Duodenal mucosa (tissue), 2 donors: ENCODE data around the gene CERS1.
"Not testable (repeated sequence)": the region's sequence is repeated elsewhere in the genome, so short reads cannot be mapped to it uniquely, and the experiment has no call there.

ENCODE experiments used
- H3K27ac ChIP-seq: one replicate; pipeline ENCODE4 v1.7.0; 2013; ENCODE audit warnings: low read depth, low read length
- H3K27me3 ChIP-seq, 2 donors: one replicate each; pipeline ENCODE4 v1.7.0; 2013; ENCODE audit warnings: low read length in 2 of 2, control low read depth in 1 of 2; ENCODE audit not compliant: insufficient read depth in 2 of 2, control insufficient read depth in 1 of 2
- H3K36me3 ChIP-seq, 2 donors: one replicate each; pipeline ENCODE4 v1.7.0; 2013; ENCODE audit warnings: low read length in 2 of 2, control low read depth in 1 of 2; ENCODE audit not compliant: insufficient read depth in 2 of 2, control insufficient read depth in 1 of 2
- H3K4me1 ChIP-seq, 2 donors: one replicate each; pipeline ENCODE4 v1.7.0; 2013; ENCODE audit warnings: low read length in 2 of 2, control low read depth in 1 of 2; ENCODE audit not compliant: insufficient read depth in 2 of 2, control insufficient read depth in 1 of 2
- H3K4me3 ChIP-seq, 2 donors: one replicate each; pipeline ENCODE4 v1.7.0; 2013; ENCODE audit warnings: low read length in 2 of 2, low read depth in 1 of 2
- H3K9ac ChIP-seq, 2 donors: one replicate each; pipeline ENCODE4 v1.7.0; 2013; ENCODE audit warnings: low read length in 2 of 2, low read depth in 1 of 2
- H3K9me3 ChIP-seq, 2 donors: one replicate each; pipeline ENCODE4 v1.7.0; 2013; ENCODE audit warnings: low read length in 2 of 2, control low read depth in 1 of 2; ENCODE audit not compliant: control insufficient read depth in 1 of 2

CERS1 gene

DNA sequence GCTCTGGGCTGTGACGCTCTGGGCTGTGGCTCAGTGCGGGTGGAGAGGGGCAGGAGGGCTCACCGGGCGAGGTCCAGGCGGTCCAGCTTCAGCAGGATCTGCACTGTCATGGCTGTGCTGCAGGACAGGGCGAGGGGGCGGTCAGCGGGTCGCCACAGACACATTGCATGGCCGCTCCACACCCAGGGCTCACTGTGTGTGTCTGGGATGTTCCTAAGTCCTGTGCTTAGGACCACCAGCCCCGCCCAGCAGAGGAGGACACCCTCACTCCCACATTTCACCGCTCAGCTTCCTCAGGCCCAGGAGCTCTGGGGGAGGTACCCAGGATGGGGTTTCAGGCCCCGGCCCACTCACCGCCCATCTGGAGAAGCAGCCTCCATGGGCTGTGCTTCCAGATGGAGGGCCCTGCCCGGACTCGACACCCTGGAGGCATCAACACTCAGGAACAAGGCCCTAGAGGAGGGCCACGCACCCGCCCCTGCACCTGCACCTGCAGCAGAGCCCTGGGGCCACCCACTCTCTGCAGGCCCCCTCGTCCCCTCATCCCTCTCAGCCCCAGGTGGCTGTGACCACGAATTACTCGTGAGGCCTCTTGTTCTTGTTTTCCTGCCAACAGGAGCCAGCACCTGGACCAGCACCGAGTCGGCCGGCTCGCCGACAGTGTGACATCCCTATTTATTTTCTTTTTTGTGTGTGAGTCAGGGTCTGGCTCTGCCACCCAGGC lies 9.7 kb upstream of the CERS1 start:
- Histone ChIP-seq H3K36me3 (peaks cover 27 to 75% of the 10 kb centered on the region in 2 donors), H3K9ac (no peak overlapping the region), H3K27ac (no peak overlapping the region), H3K4me1 (no peaks in the 10 kb centered on the region), H3K9me3 (no peaks in the 10 kb centered on the region), H3K27me3 (no peaks in the 10 kb centered on the region), H3K4me3 (no peak overlapping the region)

DNA sequence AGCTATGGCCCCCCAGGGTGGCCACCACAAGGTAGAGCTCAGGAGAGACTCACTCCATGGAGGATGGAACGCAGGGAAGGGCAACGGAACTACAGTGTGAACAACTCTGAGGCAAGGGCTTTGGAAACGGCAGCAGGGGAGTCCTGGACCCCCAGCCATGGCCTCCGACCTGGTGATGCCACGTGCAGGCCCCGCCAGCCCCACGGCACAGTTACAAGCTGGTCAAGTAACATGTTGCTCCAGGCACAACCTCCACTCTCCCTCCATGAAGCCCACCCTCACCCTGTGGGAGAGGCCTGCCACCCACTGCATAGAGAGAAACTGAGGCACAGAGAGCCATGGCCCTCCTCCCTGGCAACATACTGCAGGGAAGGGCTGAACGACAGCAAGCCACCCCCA lies 9.1 kb upstream of the CERS1 start:
- no peaks in the 10 kb centered on the region for H3K4me1 ChIP-seq
- H3K9me3 ChIP-seq, result no peaks in the 10 kb centered on the region
- H3K27me3 ChIP-seq, result no peaks in the 10 kb centered on the region
- H3K9ac ChIP-seq, result no peak overlapping the region
- peaks cover 30 to 77% of the 10 kb centered on the region in 2 donors for H3K36me3 ChIP-seq
- no peak overlapping the region for H3K27ac ChIP-seq
- no peak overlapping the region for H3K4me3 ChIP-seq

DNA sequence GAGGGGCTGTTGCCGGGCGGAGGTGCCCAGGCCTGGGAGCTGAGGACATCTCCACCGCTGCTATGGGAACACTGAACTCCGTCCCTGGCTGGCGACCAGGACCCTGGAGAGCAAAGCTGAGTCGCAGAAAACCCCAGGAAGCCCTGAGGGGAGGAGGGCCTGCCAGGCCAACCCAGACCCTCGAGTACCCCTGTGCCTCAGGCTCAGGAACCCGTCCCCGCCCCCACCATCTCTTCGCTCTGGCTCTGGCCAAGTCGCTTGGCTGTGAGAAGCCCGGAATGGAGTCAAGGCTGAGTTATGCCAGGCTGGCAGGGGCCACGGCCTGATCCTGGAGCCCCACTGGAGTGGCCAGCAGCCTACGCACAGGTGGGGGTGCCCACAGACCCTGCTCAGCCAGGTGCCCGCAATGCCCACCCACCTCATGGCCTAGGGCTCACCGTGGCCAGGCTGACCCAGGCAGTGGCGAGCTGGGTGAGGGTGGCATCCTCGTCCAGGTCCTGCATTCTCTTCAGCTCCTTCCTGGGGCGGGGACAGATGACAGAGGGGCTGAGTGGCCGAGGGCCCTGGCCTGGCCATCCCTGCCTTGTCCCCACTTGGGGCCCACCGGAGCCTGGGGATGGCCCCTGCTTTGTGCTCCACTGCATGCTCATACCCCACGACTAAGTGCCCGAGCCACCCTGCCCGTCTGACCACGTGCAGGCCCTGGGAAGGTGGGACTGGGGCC lies 8.5 kb upstream of the CERS1 start:
- Histone ChIP-seq H3K4me1 (no peaks in the 10 kb centered on the region), H3K36me3 (peaks cover 30 to 79% of the 10 kb centered on the region in 2 donors), H3K4me3 (no peak overlapping the region), H3K9me3 (no peaks in the 10 kb centered on the region), H3K27ac (no peak overlapping the region), H3K9ac (no peak overlapping the region), H3K27me3 (no peaks in the 10 kb centered on the region)

DNA sequence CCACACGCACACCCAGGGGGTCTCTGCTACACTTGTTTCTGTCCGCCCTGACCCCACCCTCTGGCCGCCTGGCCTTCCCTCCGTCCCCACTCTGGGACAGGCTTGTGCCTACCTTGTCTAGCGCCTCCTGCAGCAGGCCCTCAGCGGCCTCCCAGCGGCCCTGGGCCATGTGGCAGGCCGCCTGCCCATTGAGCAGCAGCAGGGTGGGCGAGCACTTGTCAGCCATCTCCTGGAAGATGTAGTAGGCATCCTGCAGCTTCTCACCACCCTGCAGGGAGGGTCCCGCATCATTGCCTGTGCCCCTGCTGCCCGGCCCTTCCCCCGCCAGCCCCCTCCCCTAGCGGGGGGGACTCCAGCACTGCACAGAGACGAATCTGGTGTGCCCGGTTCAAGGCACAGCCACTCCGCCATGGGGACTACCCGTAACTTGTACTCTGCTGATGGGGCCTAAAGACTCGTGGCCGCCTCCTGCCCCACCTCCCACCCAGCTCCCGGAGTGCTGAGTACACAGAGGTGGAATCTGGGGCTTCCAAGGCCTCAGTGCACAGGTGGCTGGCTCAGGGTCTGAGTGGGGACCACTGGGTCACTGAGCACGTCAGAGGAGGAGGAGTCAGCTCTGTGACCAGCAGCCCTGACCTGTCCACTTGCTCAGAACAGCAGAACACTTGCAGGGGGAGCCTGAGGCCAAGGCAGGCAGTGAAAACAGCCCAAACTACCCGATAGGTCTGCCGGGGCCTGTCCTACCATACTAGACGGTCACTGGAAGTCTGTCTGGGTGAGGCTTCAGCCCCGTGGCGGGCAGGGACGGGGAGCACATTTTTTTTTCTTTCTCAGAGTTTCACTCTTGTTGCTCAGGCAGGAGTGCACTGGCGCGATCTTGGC lies 7.4 kb upstream of the CERS1 start:
- H3K9ac ChIP-seq, result no peak overlapping the region
- no peaks in the 10 kb centered on the region for H3K27me3 ChIP-seq
- H3K27ac ChIP-seq, result no peak overlapping the region
- H3K4me1 ChIP-seq, result peaks cover 7 to 8% of the 10 kb centered on the region in 2 donors
- H3K9me3 ChIP-seq, result no peaks in the 10 kb centered on the region
- H3K36me3 ChIP-seq, result peaks cover 31 to 79% of the 10 kb centered on the region in 2 donors
- H3K4me3 ChIP-seq, result no peak overlapping the region

DNA sequence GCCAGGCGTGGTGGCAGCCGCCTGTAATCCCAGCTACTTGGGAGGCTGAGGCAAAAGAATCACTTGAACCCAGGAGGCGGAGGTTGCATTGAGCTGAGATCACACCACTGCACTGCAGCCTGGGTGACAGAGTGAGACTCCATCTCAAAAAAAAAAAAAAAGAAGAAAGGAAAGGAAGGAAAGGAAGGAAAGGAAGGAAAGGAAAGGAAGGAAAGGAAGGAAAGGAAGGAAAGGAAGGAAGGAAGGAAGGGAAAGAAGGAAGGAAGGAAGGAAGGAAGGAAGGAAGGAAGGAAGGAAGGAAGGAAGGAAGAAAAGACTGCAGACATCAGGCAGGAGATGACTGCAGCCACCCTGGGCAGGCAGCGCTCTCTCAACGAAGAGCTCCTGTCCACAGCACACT lies 6.6 kb upstream of the CERS1 start:
- not testable (repeated sequence) for H3K27ac ChIP-seq, H3K9me3 ChIP-seq, H3K27me3 ChIP-seq, H3K4me3 ChIP-seq, H3K9ac ChIP-seq
- Histone ChIP-seq H3K4me1 (peaks cover 9 to 11% of the 10 kb centered on the region in 2 donors), H3K36me3 (peaks cover 31 to 72% of the 10 kb centered on the region in 2 donors)

DNA sequence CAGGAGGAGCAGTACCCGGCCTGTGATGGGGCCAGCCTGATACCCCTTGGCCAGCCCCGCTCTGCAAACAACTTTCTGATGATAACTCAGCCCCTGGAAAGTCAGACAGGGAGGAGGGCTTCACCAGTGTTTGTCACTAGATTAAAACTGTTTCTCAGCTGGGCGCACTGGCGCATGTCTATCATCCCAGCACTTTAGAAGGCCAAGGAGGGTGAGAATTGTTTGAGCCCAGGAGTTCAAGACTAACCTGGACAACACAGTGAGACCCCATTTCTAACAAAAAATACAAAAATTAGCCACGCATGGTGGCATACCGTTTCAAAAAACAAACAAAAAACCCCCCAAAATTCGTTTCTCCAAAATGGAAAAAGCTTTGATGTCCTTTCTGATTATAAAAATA lies 5.5 kb upstream of the CERS1 start:
- H3K36me3 ChIP-seq, result peaks cover 25 to 62% of the 10 kb centered on the region in 2 donors
- H3K9ac ChIP-seq, result no peak overlapping the region
- H3K27ac ChIP-seq, result no peak overlapping the region
- peaks cover 9% of the 10 kb centered on the region in 2 donors for H3K27me3 ChIP-seq
- H3K4me3 ChIP-seq, result no peak overlapping the region
- H3K4me1 ChIP-seq, result peaks cover 9 to 11% of the 10 kb centered on the region in 2 donors
- H3K9me3 ChIP-seq, result no peaks in the 10 kb centered on the region

DNA sequence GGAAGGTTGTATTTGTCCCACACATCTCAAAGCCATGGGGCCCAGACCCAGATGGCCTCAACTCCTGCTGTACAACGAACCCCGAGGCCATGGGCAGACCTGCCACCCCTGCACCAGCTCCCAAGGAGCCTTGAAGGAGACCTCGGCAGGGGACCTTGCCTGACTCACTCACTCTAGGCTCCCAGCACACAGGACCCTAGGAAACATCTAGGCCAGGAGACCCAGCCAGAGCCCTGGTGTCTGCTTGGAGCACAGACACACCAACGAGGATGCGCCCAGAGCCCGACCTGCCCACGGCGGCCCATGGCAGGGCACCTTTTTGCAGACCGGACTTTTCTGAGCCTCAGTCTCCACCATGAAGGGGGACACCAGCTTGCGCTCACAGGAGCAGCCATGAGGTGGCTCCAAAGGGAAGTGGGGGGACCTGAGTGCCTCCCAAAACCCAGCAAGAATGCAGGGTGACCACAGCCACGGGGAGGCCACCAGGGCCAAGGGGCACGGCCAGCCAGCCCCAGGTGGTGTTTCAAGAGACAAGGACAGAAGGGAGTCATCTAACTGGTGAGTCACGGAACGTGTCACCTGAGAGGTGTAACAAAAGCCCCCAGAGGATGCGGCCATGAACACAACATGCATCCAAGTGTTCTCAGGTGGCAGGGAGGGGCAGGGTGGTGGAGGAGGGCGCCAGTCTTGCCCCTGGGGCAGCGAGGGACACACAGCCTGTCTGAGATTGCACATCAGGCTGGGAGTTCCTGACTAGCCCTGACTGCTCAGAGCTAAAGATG lies 4.9 kb upstream of the CERS1 start:
- H3K4me3 ChIP-seq, result no peak overlapping the region
- H3K27me3 ChIP-seq, result peaks cover 10 to 11% of the 10 kb centered on the region in 2 donors
- H3K4me1 ChIP-seq, result peaks cover 9 to 11% of the 10 kb centered on the region in 2 donors
- peaks cover 21 to 56% of the 10 kb centered on the region in 2 donors for H3K36me3 ChIP-seq
- H3K9me3 ChIP-seq, result no peaks in the 10 kb centered on the region
- no peak overlapping the region for H3K9ac ChIP-seq
- H3K27ac ChIP-seq, result no peak overlapping the region

DNA sequence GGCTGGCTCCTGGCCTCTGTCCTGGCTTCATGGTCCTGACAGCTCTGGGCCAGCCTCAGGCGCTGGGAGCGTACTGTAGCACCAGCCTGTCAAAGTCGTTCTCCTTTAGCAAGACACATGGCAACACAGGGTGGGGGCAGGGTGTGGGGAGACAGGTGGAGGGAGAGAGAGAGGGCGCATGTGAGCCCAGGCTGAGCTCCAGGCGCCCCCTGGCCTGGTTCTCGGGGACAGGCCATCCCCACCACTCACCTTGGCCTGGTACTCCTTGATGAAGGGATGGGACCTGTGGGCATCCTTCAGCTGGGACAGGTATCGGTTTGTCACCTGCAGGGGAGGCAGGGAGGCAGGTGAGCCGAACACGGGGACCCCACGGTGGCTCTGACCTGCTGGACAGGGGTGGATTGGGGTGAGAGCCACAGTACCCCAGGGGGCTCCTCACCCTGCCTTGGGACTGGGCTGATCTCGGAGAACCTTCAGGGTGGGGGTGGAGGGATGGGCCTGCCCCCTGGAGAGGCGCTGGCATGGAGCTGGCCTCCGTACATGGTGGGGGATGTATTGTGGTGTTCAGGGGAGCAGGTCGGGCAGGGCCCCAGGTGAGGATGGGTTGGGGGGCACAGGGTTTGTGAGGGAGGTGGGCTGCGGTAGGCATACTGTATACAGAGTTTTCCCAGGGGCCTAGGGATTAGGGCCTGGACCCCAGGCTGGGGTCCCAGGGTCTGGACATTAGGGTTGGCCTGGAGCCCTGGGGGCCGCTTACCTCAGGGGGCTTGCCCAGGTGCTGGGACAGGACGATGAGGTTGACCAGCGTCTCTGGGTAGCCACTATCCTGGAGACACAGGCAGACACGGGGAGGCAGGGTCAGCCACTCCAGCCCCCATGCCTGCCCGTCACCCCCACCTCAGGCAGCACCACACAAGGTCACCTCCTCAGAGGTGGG lies 3.9 kb upstream of the CERS1 start:
- H3K36me3 ChIP-seq, result peaks cover 13 to 47% of the 10 kb centered on the region in 2 donors

More for the DNA sequence above, 3.9 kb upstream of the CERS1 start:
- peaks cover 13 to 18% of the 10 kb centered on the region in 2 donors for H3K27me3 ChIP-seq
- no peak overlapping the region for H3K9ac ChIP-seq
- H3K4me3 ChIP-seq, result no peak overlapping the region
- peaks cover 11% of the 10 kb centered on the region in 2 donors for H3K4me1 ChIP-seq
- no peaks in the 10 kb centered on the region for H3K9me3 ChIP-seq
- no peak overlapping the region for H3K27ac ChIP-seq
